Neural progenitor cell (in vitro differentiated cells): Measurements from ENCODE around the gene TMEM164. TPM values are rescaled to one million over a fixed set of nuclear protein-coding genes. Genes with fewer than 3 reads are reported as not detected.

Experiments
- DNase-seq: peaks from one replicate; pipeline ENCODE4 v3.0.0-alpha.2; 2016; ENCODE audit warnings: low spot score
- H2AFZ ChIP-seq: fragments of 200-600 bp; sonication (generic); replicated peaks from 2 replicates; pipeline ENCODE4 v1.6.1; 2016; ENCODE audit warnings: antibody characterized with exemption
- H3F3A ChIP-seq: fragments of 200-600 bp; sonication (generic); 2 replicates; pipeline ENCODE4 v1.6.1; 2016; ENCODE audit warnings: antibody characterized with exemption, low read depth
- H3K27ac ChIP-seq: fragments of 200-600 bp; sonication (generic); 2 replicates; pipeline ENCODE4 v1.5.1; 2016; ENCODE audit warnings: mild to moderate bottlenecking
- H3K27me3 ChIP-seq: fragments of 200-600 bp; sonication (generic); 2 replicates; pipeline ENCODE4 v1.6.1; 2016; ENCODE audit warnings: mild to moderate bottlenecking, moderate library complexity
- H3K36me3 ChIP-seq: fragments of 200-600 bp; sonication (generic); 2 replicates; pipeline ENCODE4 v1.5.1; 2016
- H3K4me1 ChIP-seq: fragments of 200-600 bp; sonication (generic); 2 replicates; pipeline ENCODE4 v1.6.1; 2016; ENCODE audit warnings: mixed run types
- H3K4me2 ChIP-seq: fragments of 200-600 bp; sonication (generic); 2 replicates; pipeline ENCODE4 v1.6.1; 2016
- H3K4me3 ChIP-seq: fragments of 200-600 bp; sonication (generic); 2 replicates; pipeline ENCODE4 v1.5.1; 2016
- H3K79me2 ChIP-seq: fragments of 200-600 bp; sonication (generic); 2 replicates; pipeline ENCODE4 v1.6.1; 2016; ENCODE audit warnings: low read depth
- H3K9ac ChIP-seq: fragments of 200-600 bp; sonication (generic); 2 replicates; pipeline ENCODE4 v1.6.1; 2016
- H3K9me3 ChIP-seq: fragments of 200-600 bp; sonication (generic); 2 replicates; pipeline ENCODE4 v1.5.1; 2016; ENCODE audit warnings: low read depth
- H4K20me1 ChIP-seq: fragments of 200-600 bp; sonication (generic); 2 replicates; pipeline ENCODE4 v1.6.1; 2016; ENCODE audit warnings: low read depth
- H3K27ac Mint-ChIP-seq: 3 replicates; pipeline ENCODE4 v1.8.0; 2021; ENCODE audit warnings: mixed read lengths
- H3K27me3 Mint-ChIP-seq: 2 replicates; pipeline ENCODE4 v1.8.0; 2022; ENCODE audit warnings: low read depth, mild to moderate bottlenecking, inconsistent platforms, moderate library complexity, mixed read lengths; ENCODE audit not compliant: insufficient read depth
- H3K36me3 Mint-ChIP-seq: 3 replicates; pipeline ENCODE4 v1.8.0; 2021; ENCODE audit warnings: mixed read lengths
- H3K4me1 Mint-ChIP-seq: 3 replicates; pipeline ENCODE4 v1.8.0; 2021; ENCODE audit warnings: mixed read lengths
- H3K4me3 Mint-ChIP-seq: 3 replicates; pipeline ENCODE4 v1.8.0; 2021; ENCODE audit warnings: mild to moderate bottlenecking, moderate library complexity, mixed read lengths
- H3K9me3 Mint-ChIP-seq: 3 replicates; pipeline ENCODE4 v1.8.0; 2020; ENCODE audit warnings: mixed read lengths
- CTCF ChIP-seq: fragments of 200-600 bp; sonication (generic); IDR thresholded peaks from 2 replicates; pipeline ENCODE4 v1.5.1; 2017; ENCODE audit warnings: antibody characterized with exemption, mild to moderate bottlenecking
- EZH2 ChIP-seq: fragments of 200-600 bp; sonication (generic); IDR thresholded peaks from 2 replicates; pipeline ENCODE4 v1.6.1; 2017; ENCODE audit warnings: antibody characterized with exemption, mild to moderate bottlenecking, moderate library complexity
- EZH2phosphoT487 ChIP-seq: fragments of 200-600 bp; sonication (generic); IDR thresholded peaks from 2 replicates; pipeline ENCODE4 v1.6.1; 2017; ENCODE audit warnings: antibody characterized with exemption
- total RNA-seq: library from RNA; depleted of rRNA; stranded (reverse); fragments of >200 nt; gene quantifications from 2 replicates; pipeline ENCODE4 v1.2.3, GENCODE V29; 2015; ENCODE audit warnings: low replicate concordance

TMEM164 gene
- total RNA-seq, 1 donor from 2014 or later = 15.5 TPM

- H3K4me1 Mint-ChIP-seq = peaks cover 34% of the 10 kb centered on the region
- H3K27me3 ChIP-seq = no peaks in the 10 kb centered on the region
- no peak overlapping the region for H3K4me3 ChIP-seq
- H3K9ac ChIP-seq = no peak overlapping the region
- H3K79me2 ChIP-seq = no peaks in the 10 kb centered on the region
- peaks cover 6% of the 10 kb centered on the region for H4K20me1 ChIP-seq
- no peak overlapping the region for H3K27ac ChIP-seq
- H3K36me3 Mint-ChIP-seq = peaks cover 10% of the 10 kb centered on the region
- TF ChIP-seq EZH2 = no peak
- TF ChIP-seq EZH2phosphoT487 = no peak
- TF ChIP-seq CTCF = no peak
- no peaks in the 10 kb centered on the region for H3K9me3 ChIP-seq
- no peak overlapping the region for H3K4me3 Mint-ChIP-seq
- H3K9me3 Mint-ChIP-seq = peaks cover 4% of the 10 kb centered on the region
- no peak for DNase-seq
- H3K36me3 ChIP-seq = no peaks in the 10 kb centered on the region
- H3F3A ChIP-seq = no peaks in the 10 kb centered on the region
- peaks cover 2% of the 10 kb centered on the region for H3K27me3 Mint-ChIP-seq
- no peak overlapping the region for H3K27ac Mint-ChIP-seq
- H3K4me2 ChIP-seq = no peak overlapping the region
- peaks cover 7% of the 10 kb centered on the region for H3K4me1 ChIP-seq
- H2AFZ ChIP-seq = no peak overlapping the region
These were observed 36.0 kb downstream of the TMEM164 start for GRCh38 chrX:110038900-110039299.

GRCh38 chrX:110041980-110042379, 39.1 kb downstream of the TMEM164 start:
- H3K9me3 Mint-ChIP-seq = peaks cover 4% of the 10 kb centered on the region
- no peaks in the 10 kb centered on the region for H3F3A ChIP-seq

DNA sequence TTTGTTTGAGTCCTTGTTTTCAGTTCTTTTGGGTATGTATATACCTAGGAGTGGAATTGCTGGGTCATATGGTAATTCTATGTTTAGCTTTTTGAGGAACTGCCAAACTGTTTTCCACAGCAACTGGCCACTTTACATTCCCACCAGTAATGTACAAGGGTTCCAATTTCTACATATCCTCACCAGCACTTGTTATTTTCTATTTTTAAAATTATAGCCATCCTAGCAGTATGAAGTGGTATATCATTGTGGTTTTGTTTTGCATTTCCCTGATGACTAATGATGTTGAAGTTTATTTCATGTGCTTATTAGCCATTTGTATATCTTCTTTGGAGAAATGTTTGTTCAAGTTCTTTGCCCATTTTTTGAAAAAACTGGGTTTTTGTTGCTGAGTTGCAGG, 39.6 kb downstream of the TMEM164 start:
- TF ChIP-seq CTCF (no peak), EZH2 (no peak), EZH2phosphoT487 (no peak)
- DNase-seq = no peak
- peaks cover 10% of the 10 kb centered on the region for H3K36me3 Mint-ChIP-seq

More at GRCh38 chrX:110041980-110042379, 39.1 kb downstream of the TMEM164 start:
- H3K4me3 Mint-ChIP-seq = no peak overlapping the region
- no peak for DNase-seq
- H3K4me2 ChIP-seq = no peak overlapping the region
- peaks cover 59% of the 10 kb centered on the region for H3K4me1 Mint-ChIP-seq
- no peak overlapping the region for H3K4me3 ChIP-seq
- H3K27ac Mint-ChIP-seq = no peak overlapping the region
- H3K27me3 Mint-ChIP-seq = no peaks in the 10 kb centered on the region
- no peak for TF ChIP-seq EZH2
- TF ChIP-seq CTCF = no peak
- TF ChIP-seq EZH2phosphoT487 = no peak
- no peak overlapping the region for H3K9ac ChIP-seq
- H3K79me2 ChIP-seq = no peaks in the 10 kb centered on the region
- H3K27me3 ChIP-seq = peaks cover 8% of the 10 kb centered on the region
- peaks cover 21% of the 10 kb centered on the region for H4K20me1 ChIP-seq
- H3K36me3 Mint-ChIP-seq = peaks cover 10% of the 10 kb centered on the region
- H3K9me3 ChIP-seq = no peaks in the 10 kb centered on the region
- H3K27ac ChIP-seq = no peak overlapping the region
- H2AFZ ChIP-seq = no peak overlapping the region
- H3K4me1 ChIP-seq = peaks cover 16% of the 10 kb centered on the region
- H3K36me3 ChIP-seq = no peaks in the 10 kb centered on the region

More for the DNA sequence above, 39.6 kb downstream of the TMEM164 start:
- H3K36me3 ChIP-seq = no peaks in the 10 kb centered on the region
- H3K27ac ChIP-seq = no peak overlapping the region
- H3K9me3 ChIP-seq = no peaks in the 10 kb centered on the region
- Mint-ChIP-seq H3K4me1 (peaks cover 63% of the 10 kb centered on the region), H3K4me3 (no peak overlapping the region), H3K27me3 (no peaks in the 10 kb centered on the region), H3K27ac (no peak overlapping the region), H3K9me3 (peaks cover 4% of the 10 kb centered on the region)
- peaks cover 21% of the 10 kb centered on the region for H4K20me1 ChIP-seq
- H3K4me3 ChIP-seq = no peak overlapping the region
- H3K27me3 ChIP-seq = peaks cover 8% of the 10 kb centered on the region
- no peaks in the 10 kb centered on the region for H3K79me2 ChIP-seq
- H3K4me1 ChIP-seq = peaks cover 17% of the 10 kb centered on the region
- no peak overlapping the region for H2AFZ ChIP-seq
- H3K9ac ChIP-seq = no peak overlapping the region
- no peaks in the 10 kb centered on the region for H3F3A ChIP-seq
- no peak overlapping the region for H3K4me2 ChIP-seq
